GF-D8 (cell line): ENCODE data around the gene ACOT11.
A peak's percentile ranks its signal among the peaks of the same experiment; 100 is the strongest.

Experiments used
- DNase-seq: peaks from one replicate; lab custom pipeline; 2025; lab: John Stamatoyannopoulos, UW

Gene ACOT11

DNA sequence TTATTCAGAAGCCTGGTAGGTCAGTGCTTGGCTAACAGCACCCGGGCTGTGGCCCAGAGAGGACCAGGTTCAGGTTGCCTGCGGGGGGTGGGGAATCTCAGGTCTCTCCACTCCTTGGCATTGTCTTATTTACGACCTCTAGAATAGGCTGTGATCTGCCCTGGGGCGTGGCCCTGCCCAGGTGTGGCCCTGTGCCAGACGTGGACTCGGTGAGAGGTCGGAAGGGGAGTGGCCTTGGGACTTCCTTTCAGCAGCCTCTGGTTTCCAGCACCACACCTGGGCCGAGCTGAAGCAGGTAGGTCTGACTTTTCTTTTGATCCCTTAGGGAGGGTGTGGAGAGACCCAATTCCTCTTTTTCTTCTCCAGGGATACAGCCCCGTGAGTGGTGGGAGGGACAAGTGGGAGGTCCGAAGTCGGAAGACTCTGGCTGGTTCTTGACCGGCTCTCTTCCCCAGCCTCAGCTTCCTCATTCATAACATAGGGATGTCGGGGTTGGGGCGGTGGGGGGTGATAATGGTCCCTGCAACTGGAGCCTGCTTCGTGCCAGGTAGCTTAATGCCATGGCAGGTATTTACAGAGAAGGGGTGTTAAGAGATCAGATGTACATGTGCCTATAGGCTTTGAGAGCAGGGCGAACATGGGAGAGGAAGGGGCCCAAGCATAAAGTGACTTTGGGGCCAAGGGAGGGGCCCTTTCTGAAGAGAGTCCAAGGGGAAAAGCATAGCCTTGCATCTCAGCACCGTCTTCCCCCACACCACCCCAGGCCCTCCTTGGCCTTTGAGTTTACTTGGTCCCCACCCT is 16.5 kb downstream of the ACOT11 start:
- no peak for DNase-seq

GRCh38 chr1:54565113-54565501 is 17.1 kb downstream of the ACOT11 start:
- DNase-seq, result no peak

- no peak for DNase-seq
These were observed 18.6 kb downstream of the ACOT11 start for GRCh38 chr1:54566438-54567141.

GRCh38 chr1:54567961-54568360 is 19.9 kb downstream of the ACOT11 start:
- DNase-seq, result peak; percentile 23

GRCh38 chr1:54569339-54569738 is 21.3 kb downstream of the ACOT11 start:
- no peak for DNase-seq

- DNase-seq, result no peak
These were observed 22.1 kb downstream of the ACOT11 start for GRCh38 chr1:54570161-54570560.

DNA sequence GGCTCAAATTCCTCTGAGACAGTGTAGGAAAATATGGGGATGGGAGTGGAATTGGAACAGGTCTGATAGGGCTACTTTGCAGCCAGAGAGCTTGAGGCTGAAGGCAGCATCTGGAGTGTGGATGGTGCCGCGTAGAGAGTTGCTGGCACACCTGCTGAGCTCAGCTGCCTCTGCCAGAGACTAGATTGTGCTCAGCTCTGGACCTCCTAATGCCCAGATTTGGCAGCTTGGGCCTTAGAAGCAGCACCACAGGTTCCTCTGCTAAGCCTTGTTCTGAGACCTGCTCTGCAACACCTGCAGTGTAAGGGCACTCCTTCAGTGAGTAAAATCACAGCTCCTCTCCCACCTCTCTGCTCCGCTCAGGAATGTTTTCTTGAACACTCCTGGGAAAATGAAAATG is 23.3 kb downstream of the ACOT11 start:
- DNase-seq, result no peak

GRCh38 chr1:54571803-54572541 is 23.9 kb downstream of the ACOT11 start:
- DNase-seq, result peak; percentile 24

DNA sequence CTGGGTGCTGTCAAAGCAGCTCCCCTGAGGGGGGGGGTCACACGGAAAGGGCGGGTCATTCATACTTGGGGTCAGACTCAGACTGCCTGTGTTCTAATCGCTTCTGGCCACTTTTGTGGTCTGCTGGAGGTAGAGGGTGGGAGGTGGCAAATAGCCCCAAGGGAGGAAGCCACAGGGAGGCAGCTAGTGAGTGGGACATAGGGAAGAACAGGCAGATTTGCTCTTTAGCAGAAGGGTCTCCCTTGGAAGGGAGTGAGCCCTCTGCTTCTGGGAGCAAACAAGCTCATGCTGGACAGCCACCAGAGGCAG is 24.5 kb downstream of the ACOT11 start:
- no peak for DNase-seq

- no peak for DNase-seq
These were observed 26.2 kb downstream of the ACOT11 start for GRCh38 chr1:54574158-54574778.

DNA sequence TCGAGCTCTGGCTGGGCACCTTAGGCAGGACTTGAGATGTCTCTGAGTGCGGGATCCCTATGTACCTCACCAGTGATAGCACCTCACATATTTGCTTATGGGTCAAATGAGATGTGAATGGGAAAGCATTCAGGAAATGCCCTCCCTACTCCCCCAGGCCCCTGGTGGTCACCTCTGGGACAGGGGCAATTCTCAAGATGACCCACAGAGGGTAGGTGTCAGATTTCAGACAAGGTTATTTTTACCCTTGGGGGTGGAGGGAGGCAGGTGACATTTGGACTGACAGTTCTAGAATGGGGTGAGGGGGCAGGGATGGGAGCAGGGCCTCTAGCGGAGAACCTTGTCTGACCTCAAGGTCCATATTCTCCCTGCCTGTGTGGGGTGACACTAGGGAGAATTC is 27.1 kb downstream of the ACOT11 start:
- DNase-seq, result no peak

- DNase-seq, result no peak
These were observed 27.7 kb downstream of the ACOT11 start for GRCh38 chr1:54575605-54576290.

DNA sequence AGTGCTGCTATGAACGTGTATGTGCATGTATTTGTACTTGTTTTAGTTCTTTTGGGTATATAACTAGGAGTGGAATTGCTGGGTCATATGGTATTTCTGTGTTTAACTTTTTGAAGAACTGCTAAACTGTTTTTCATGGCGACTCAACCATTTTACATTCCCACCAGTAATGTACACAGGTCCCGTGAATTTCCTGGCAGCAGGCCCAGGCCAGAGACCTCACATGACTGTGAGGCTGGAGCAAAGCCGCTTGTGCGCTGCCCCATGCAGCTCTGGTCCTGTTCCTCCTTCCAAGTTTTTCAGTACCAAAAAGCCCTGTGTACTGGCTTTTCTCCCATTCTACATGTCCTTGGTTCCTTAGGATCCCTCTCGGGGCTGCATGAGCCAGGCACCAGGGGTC is 29.6 kb downstream of the ACOT11 start:
- no peak for DNase-seq

DNA sequence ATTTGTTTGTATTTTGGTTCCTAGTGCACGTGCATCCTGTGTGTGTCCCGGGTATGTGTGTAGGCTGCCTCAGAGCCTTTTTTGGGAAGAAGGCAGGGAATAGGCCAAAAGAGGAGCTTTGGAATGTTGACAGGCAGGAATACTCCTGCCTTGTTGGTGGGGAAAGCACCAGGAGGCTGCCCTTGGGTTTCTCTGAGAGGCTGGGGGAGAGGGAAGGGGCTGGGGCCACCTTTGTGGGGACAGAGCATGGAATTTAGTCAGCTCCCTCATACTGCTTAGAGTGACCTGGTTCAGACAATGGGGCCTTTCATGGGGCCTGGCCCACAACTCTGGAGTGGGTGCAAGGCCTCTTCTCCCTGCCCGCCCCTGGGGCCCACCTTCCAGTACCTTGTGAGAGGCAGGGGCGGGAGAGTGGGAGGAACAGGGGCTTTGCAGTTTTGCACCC is 31.3 kb downstream of the ACOT11 start:
- no peak for DNase-seq

DNA sequence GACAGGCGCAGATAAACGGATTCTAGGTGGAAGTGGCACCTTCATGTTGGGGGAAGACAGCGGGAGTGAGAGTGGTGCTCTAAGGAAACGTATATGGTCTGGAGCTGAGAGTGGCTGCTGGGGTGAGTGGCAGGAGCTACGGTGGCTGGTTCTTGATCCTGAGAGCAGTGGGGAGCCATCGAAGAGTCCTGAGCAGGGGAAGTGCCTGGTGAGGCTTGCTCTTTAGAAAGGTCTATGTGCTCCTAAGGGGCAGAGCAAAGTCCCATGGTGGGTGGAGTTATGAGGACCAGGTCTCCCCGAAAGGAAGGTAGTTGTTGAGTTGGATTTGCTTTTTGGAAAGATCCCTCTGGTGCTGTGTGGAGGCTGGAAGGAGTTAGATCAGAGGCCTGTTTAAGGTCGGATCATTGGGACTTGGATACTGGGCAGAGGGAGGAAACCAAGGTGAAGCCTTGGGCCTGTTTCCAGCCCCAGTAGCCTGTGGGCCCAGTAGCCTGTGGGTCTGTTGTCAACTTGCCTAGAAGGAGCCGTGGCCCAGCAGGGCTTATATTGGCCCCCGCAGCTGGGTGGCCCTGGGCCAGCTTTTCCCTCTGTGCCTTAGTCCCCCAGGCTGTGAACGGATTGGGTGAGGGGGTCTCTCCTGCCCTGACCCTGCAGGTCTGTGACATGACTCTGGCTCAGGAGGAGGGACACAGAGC is 33.0 kb downstream of the ACOT11 start:
- DNase-seq, result no peak

DNA sequence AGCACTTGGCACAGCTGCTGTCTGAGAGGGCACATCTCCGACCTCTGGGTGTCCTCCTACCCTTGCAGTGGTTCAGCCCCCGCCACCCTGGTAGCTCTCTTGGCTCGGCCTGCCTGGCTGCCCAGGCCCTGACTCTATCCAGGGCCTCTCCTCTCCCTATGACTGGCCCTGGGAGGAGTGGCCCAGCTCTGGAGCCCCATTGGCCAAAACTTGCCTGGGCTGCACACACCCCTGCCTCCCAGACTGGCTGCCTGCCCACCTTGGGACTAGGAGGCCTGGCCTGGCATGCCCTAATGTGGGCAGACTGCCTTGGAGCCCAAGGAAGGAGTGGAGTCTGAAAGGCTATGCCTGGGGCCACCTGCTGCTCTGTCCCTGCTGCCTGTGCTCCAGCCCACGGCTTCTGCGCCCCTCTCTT is 33.6 kb downstream of the ACOT11 start:
- no peak for DNase-seq

DNA sequence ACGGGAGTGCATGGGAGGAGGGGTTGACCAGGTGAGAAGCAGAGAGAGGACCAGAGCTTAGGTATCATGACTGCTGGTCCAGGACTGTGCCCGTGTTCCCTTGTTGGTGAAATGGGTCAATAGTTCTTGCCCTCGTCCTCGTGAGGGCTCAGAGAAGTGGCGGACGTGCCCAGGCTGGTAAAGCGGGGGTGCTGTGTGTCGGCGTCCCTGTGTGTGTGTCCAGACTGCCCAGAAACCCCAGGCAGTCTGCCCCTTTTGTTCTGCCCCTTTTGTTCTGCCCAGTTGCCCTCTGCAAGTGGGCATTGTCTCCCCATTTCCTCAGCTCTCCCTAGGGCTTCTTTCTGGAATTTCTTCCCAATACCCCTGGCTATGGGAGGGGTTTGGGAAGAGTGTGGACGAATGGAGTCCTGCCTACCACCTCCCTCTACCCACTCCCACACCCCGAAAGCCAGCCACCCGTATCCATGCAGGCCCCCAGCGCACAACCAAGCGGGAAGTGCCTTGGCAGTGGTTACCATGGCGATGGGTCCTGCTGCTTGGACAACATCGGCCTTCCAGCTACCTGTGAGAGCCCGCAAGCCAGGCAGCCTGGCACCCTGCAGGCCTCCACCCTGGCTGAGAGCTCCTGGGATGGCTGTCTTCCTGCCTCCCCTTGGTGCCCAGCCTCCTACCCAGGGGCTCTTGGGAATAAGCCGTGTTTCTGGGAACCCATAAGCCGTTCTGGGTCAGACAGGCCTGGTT is 34.7 kb downstream of the ACOT11 start:
- DNase-seq, result no peak

- no peak for DNase-seq
These were observed 35.3 kb downstream of the ACOT11 start for GRCh38 chr1:54583307-54583686.

DNA sequence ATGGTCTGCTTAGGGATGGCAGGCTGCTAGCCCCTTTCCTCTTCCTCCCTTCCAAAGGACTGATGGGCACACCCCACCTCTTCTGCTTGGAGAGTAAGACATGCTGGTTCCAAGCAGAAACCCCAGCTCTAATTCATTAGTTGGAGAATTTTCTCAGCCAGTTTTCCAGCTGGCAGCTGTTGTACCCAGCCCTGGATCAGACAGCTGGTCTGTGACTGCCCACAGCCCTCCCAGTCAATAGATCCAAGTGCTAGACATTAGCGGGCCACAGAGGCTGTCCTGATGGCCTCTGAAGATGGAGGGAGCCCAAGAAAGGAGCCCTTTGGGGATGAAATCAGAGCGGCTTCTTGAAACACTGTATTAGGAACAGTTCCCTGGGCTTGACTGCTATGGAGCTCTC is 35.8 kb downstream of the ACOT11 start:
- DNase-seq, result no peak

DNA sequence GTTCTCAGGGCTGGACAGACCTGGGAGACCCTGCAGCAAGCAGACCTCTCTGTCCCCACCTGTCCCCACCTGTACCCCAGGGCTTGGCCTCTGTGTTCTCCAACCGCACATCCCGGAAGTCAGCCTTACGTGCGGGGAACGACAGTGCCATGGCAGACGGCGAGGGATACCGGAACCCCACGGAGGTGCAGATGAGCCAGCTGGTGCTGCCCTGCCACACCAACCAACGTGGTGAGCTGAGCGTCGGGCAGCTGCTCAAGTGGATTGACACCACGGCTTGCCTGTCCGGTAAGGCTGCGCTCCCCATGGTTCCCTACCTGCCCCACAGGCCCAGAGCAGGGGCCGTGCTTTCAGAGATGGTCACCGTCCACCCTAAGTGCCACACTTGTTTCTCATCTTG is 36.5 kb downstream of the ACOT11 start:
- no peak for DNase-seq
